SK-N-SH (cell line): Measurements from ENCODE around the gene GALNT11.

Source experiments
- FOXM1 ChIP-seq: IDR thresholded peaks from 2 replicates; pipeline ENCODE4 v1.4.0; 2012; ENCODE audit warnings: low read depth, mild to moderate bottlenecking
- TEAD4 ChIP-seq: IDR thresholded peaks from 2 replicates; pipeline ENCODE4 v1.4.0; 2012; ENCODE audit warnings: mild to moderate bottlenecking, borderline replicate concordance; ENCODE audit not compliant: insufficient read depth
- TF ChIP-seq, protein P1 (sequence below): fragments of 200-600 bp; sonication (generic); IDR thresholded peaks from 2 replicates; pipeline ENCODE4 v1.6.1; 2017; ENCODE audit warnings: antibody characterized with exemption, mild to moderate bottlenecking, moderate library complexity

DNA sequence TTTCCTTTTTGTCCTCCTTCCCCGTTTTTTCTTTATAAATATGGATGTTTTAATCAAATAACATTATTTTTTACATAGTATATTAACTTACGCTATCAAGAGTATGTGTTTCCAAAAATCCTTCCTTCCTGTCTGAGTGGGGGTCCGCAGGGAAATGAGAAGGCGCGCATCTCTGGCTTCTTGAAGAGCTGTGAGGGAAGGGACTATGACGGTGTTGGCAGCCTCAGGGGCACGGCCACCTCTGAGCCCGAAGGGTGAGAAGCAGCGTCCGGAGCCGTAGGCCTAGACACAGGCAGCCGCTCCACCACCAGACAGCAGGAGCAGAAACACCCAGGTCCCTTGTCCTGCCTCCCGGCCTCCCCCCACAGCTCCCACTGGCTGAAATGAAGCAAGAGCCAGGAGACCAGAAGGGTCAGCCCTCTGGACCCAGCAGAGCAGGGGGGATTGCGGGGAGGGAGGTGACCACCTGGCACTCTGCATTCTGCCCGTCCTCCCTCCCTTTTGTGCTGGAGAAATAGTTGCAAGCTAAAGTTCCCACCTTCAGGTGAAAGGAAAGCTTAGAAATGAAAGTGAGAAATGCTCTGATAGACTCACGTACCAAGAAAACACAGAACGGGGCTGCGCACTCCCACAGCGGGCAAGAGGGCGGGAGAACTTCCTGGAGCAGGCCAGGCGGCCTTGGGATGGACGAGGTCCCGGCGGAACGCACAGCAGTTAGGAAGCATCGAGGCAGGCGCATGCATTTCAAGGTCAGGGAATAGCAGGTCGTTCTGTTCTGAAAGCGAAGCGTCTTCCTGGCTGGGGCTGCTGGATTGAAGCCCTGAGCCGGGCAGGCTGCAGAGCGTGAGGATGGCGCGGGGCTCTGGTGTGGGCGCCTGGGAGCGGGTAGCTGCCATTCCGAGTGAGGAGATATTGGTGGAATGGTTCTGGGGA is 105.5 kb downstream of the GALNT11 start:
- TF ChIP-seq, protein P1, sequence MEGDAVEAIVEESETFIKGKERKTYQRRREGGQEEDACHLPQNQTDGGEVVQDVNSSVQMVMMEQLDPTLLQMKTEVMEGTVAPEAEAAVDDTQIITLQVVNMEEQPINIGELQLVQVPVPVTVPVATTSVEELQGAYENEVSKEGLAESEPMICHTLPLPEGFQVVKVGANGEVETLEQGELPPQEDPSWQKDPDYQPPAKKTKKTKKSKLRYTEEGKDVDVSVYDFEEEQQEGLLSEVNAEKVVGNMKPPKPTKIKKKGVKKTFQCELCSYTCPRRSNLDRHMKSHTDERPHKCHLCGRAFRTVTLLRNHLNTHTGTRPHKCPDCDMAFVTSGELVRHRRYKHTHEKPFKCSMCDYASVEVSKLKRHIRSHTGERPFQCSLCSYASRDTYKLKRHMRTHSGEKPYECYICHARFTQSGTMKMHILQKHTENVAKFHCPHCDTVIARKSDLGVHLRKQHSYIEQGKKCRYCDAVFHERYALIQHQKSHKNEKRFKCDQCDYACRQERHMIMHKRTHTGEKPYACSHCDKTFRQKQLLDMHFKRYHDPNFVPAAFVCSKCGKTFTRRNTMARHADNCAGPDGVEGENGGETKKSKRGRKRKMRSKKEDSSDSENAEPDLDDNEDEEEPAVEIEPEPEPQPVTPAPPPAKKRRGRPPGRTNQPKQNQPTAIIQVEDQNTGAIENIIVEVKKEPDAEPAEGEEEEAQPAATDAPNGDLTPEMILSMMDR, result no peak
- TF ChIP-seq FOXM1 (no peak), TEAD4 (no peak)
